Measurements from ENCODE around the gene UBE2M. TPM values are rescaled to one million over a fixed set of nuclear protein-coding genes. Genes with fewer than 3 reads are reported as not detected.
A peak's percentile ranks its signal among the peaks of the same experiment; 100 is the strongest.
"Not testable (repeated sequence)": the region's sequence is repeated elsewhere in the genome, so short reads cannot be mapped to it uniquely, and the experiment has no call there.

The UBE2M gene
- 10 to 100 TPM; 49.6 to 80.3 TPM for total RNA-seq
- polyA plus RNA-seq (ENCODE audit: insufficient read length in 2 of 2) = 100 to 1,000 TPM; 134 to 138 TPM
- long read RNA-seq, donor 1, transcript UBE2M-201 (6 exons, 1,508 nt) = major isoform, 63 of 63 reads
- long read RNA-seq, donor 1, partial matches to known transcripts = 0 of 63 reads
- long read RNA-seq, donor 1, other reads (novel, unspliced or antisense) = 0 of 63 reads
- long read RNA-seq, donor 2, transcript UBE2M-201 (6 exons, 1,508 nt) = major isoform, 15 of 15 reads
- long read RNA-seq, donor 2, partial matches to known transcripts = 0 of 15 reads
- long read RNA-seq, donor 2, other reads (novel, unspliced or antisense) = 0 of 15 reads
- long read RNA-seq, donor 3, transcript UBE2M-201 (6 exons, 1,508 nt) = major isoform, 29 of 31 reads
- long read RNA-seq, donor 3, partial matches to known transcripts = 0 of 31 reads
- long read RNA-seq, donor 3, other reads (novel, unspliced or antisense) = 0 of 31 reads
- long read RNA-seq, donor 4, transcript UBE2M-201 (6 exons, 1,508 nt) = major isoform, 31 of 37 reads
- long read RNA-seq, donor 4, partial matches to known transcripts = 5 of 37 reads
- long read RNA-seq, donor 4, other reads (novel, unspliced or antisense) = 0 of 37 reads

GRCh38 chr19:58558066-58558622 lies at the start of gene UBE2M:
TSS of gene UBE2M (minus strand) at chr19:58558611. CDS start at chr19:58558381, 230 bp downstream.
- Histone ChIP-seq H3K27me3 (ENCODE audit: control insufficient read depth, insufficient read depth, low read length) (peaks cover 4% of the 10 kb centered on the region), H3K36me3 (ENCODE audit: control insufficient read depth, insufficient read depth, low read length) (peaks cover 30% of the 10 kb centered on the region), H3K27ac (ENCODE audit: low read depth, low read length) (peak within 1 kb of the TSS; percentile 100), H3K4me1 (ENCODE audit: control insufficient read depth, insufficient read depth, low read length) (peaks cover 85% of the 10 kb centered on the region), H3K9me3 (ENCODE audit: control insufficient read depth, insufficient read depth, low read length) (no peaks in the 10 kb centered on the region), H3K4me3 (ENCODE audit: low read depth, low read length) (peak within 1 kb of the TSS; percentile 97)
- peak in 2 of 6 donors; percentile 22 to 51 for DNase-seq (ENCODE audit: low read depth in 4 of 6, low spot score in 6 of 6)
- under 1% methylated on average over 62 of the region's 62 CpGs for WGBS (ENCODE audit: insufficient coverage)

GRCh38 chr19:58607213-58607612 lies 48.8 kb upstream of the UBE2M start:
- not testable (repeated sequence) for H3K27ac ChIP-seq (ENCODE audit: low read depth, low read length); H3K9me3 ChIP-seq (ENCODE audit: control insufficient read depth, insufficient read depth, low read length); H3K27me3 ChIP-seq (ENCODE audit: control insufficient read depth, insufficient read depth, low read length); DNase-seq (ENCODE audit: low read depth in 4 of 6, low spot score in 6 of 6); H3K36me3 ChIP-seq (ENCODE audit: control insufficient read depth, insufficient read depth, low read length); H3K4me3 ChIP-seq (ENCODE audit: low read depth, low read length); H3K4me1 ChIP-seq (ENCODE audit: control insufficient read depth, insufficient read depth, low read length)
- 67% methylated on average over 15 of the region's 28 CpGs for WGBS (ENCODE audit: insufficient coverage)

GRCh38 chr19:58606251-58606896 lies 48.0 kb upstream of the UBE2M start:
- not testable (repeated sequence) for H3K4me3 ChIP-seq (ENCODE audit: low read depth, low read length); H3K4me1 ChIP-seq (ENCODE audit: control insufficient read depth, insufficient read depth, low read length); DNase-seq (ENCODE audit: low read depth in 4 of 6, low spot score in 6 of 6); H3K27ac ChIP-seq (ENCODE audit: low read depth, low read length); H3K36me3 ChIP-seq (ENCODE audit: control insufficient read depth, insufficient read depth, low read length); H3K27me3 ChIP-seq (ENCODE audit: control insufficient read depth, insufficient read depth, low read length); H3K9me3 ChIP-seq (ENCODE audit: control insufficient read depth, insufficient read depth, low read length)
- 69% methylated on average over 42 of the region's 62 CpGs for WGBS (ENCODE audit: insufficient coverage)

GRCh38 chr19:58586133-58586765 lies 27.8 kb upstream of the UBE2M start:
- no peak overlapping the region for H3K27ac ChIP-seq (ENCODE audit: low read depth, low read length)
- WGBS (ENCODE audit: insufficient coverage) = 92% methylated on average over 4 of the region's 4 CpGs
- H3K4me3 ChIP-seq (ENCODE audit: low read depth, low read length) = no peak overlapping the region
- H3K9me3 ChIP-seq (ENCODE audit: control insufficient read depth, insufficient read depth, low read length) = no peaks in the 10 kb centered on the region
- peaks cover 36% of the 10 kb centered on the region for H3K36me3 ChIP-seq (ENCODE audit: control insufficient read depth, insufficient read depth, low read length)
- DNase-seq (ENCODE audit: low read depth in 4 of 6, low spot score in 6 of 6) = no peak
- peaks cover 3% of the 10 kb centered on the region for H3K4me1 ChIP-seq (ENCODE audit: control insufficient read depth, insufficient read depth, low read length)
- no peaks in the 10 kb centered on the region for H3K27me3 ChIP-seq (ENCODE audit: control insufficient read depth, insufficient read depth, low read length)

GRCh38 chr19:58585442-58586132 lies 27.2 kb upstream of the UBE2M start:
- H3K4me1 ChIP-seq (ENCODE audit: control insufficient read depth, insufficient read depth, low read length) = peaks cover 6% of the 10 kb centered on the region
- no peak overlapping the region for H3K4me3 ChIP-seq (ENCODE audit: low read depth, low read length)
- H3K36me3 ChIP-seq (ENCODE audit: control insufficient read depth, insufficient read depth, low read length) = peaks cover 38% of the 10 kb centered on the region
- no peaks in the 10 kb centered on the region for H3K9me3 ChIP-seq (ENCODE audit: control insufficient read depth, insufficient read depth, low read length)
- DNase-seq (ENCODE audit: low read depth in 4 of 6, low spot score in 6 of 6) = no peak
- no peaks in the 10 kb centered on the region for H3K27me3 ChIP-seq (ENCODE audit: control insufficient read depth, insufficient read depth, low read length)
- WGBS (ENCODE audit: insufficient coverage) = 63% methylated on average over 3 of the region's 6 CpGs
- no peak overlapping the region for H3K27ac ChIP-seq (ENCODE audit: low read depth, low read length)

- Histone ChIP-seq H3K27me3 (ENCODE audit: control insufficient read depth, insufficient read depth, low read length) (no peaks in the 10 kb centered on the region), H3K27ac (ENCODE audit: low read depth, low read length) (no peak overlapping the region), H3K4me3 (ENCODE audit: low read depth, low read length) (no peak overlapping the region), H3K9me3 (ENCODE audit: control insufficient read depth, insufficient read depth, low read length) (no peaks in the 10 kb centered on the region), H3K36me3 (ENCODE audit: control insufficient read depth, insufficient read depth, low read length) (peaks cover 38% of the 10 kb centered on the region), H3K4me1 (ENCODE audit: control insufficient read depth, insufficient read depth, low read length) (peaks cover 6% of the 10 kb centered on the region)
- no peak for DNase-seq (ENCODE audit: low read depth in 4 of 6, low spot score in 6 of 6)
- WGBS (ENCODE audit: insufficient coverage) = 87% methylated on average over 3 of the region's 9 CpGs
Observed at GRCh38 chr19:58584498-58585441, 26.4 kb upstream of the UBE2M start.

GRCh38 chr19:58582985-58583384 lies 24.6 kb upstream of the UBE2M start:
- Histone ChIP-seq H3K36me3 (ENCODE audit: control insufficient read depth, insufficient read depth, low read length) (peaks cover 43% of the 10 kb centered on the region), H3K27me3 (ENCODE audit: control insufficient read depth, insufficient read depth, low read length) (no peaks in the 10 kb centered on the region), H3K9me3 (ENCODE audit: control insufficient read depth, insufficient read depth, low read length) (no peaks in the 10 kb centered on the region), H3K4me1 (ENCODE audit: control insufficient read depth, insufficient read depth, low read length) (peaks cover 9% of the 10 kb centered on the region), H3K27ac (ENCODE audit: low read depth, low read length) (no peak overlapping the region), H3K4me3 (ENCODE audit: low read depth, low read length) (no peak overlapping the region)
- DNase-seq (ENCODE audit: low read depth in 4 of 6, low spot score in 6 of 6) = no peak
- 96% methylated on average over 6 of the region's 6 CpGs for WGBS (ENCODE audit: insufficient coverage)

GRCh38 chr19:58581227-58582141 lies 23.1 kb upstream of the UBE2M start:
- H3K4me1 ChIP-seq (ENCODE audit: control insufficient read depth, insufficient read depth, low read length) = peaks cover 23% of the 10 kb centered on the region
- 71% methylated on average over 62 of the region's 62 CpGs for WGBS (ENCODE audit: insufficient coverage)
- DNase-seq (ENCODE audit: low read depth in 4 of 6, low spot score in 6 of 6) = peak in 2 of 6 donors; percentile 81 to 86
- no peak overlapping the region for H3K27ac ChIP-seq (ENCODE audit: low read depth, low read length)
- no peak overlapping the region for H3K4me3 ChIP-seq (ENCODE audit: low read depth, low read length)
- H3K27me3 ChIP-seq (ENCODE audit: control insufficient read depth, insufficient read depth, low read length) = no peaks in the 10 kb centered on the region
- peaks cover 48% of the 10 kb centered on the region for H3K36me3 ChIP-seq (ENCODE audit: control insufficient read depth, insufficient read depth, low read length)
- no peaks in the 10 kb centered on the region for H3K9me3 ChIP-seq (ENCODE audit: control insufficient read depth, insufficient read depth, low read length)

All from spinal cord (tissue), 10 donors.